ENCODE results near the gene EEF1E1.

EEF1E1 gene

DNA sequence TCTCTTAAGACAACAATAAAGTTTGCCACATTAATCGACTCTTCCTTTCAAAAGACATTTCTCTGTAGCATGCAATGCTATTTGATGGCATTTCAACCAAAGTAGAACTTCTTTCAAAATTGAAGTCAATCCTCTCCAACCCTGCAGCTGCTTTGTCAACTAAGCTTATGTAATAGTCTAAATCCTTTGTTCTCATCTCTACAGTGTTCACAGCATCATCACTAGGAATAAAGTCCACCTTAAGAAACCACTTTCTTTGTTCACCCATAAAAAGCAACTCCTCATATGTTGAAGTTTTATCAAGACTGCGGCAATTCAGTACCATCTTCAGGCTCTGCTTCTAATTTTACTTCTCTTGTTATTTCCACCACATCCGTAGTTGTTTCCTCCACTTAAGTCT is 26.6 kb downstream of the EEF1E1 start:
- CTCF ChIA-PET, result no interaction called here
- no peak overlapping the region for H3K27ac ChIP-seq
- POLR2A ChIA-PET (ENCODE audit: low non-redundant PET), result no interaction called here
- no peak for DNase-seq (ENCODE audit: low spot score)
- TF ChIP-seq, protein P1, sequence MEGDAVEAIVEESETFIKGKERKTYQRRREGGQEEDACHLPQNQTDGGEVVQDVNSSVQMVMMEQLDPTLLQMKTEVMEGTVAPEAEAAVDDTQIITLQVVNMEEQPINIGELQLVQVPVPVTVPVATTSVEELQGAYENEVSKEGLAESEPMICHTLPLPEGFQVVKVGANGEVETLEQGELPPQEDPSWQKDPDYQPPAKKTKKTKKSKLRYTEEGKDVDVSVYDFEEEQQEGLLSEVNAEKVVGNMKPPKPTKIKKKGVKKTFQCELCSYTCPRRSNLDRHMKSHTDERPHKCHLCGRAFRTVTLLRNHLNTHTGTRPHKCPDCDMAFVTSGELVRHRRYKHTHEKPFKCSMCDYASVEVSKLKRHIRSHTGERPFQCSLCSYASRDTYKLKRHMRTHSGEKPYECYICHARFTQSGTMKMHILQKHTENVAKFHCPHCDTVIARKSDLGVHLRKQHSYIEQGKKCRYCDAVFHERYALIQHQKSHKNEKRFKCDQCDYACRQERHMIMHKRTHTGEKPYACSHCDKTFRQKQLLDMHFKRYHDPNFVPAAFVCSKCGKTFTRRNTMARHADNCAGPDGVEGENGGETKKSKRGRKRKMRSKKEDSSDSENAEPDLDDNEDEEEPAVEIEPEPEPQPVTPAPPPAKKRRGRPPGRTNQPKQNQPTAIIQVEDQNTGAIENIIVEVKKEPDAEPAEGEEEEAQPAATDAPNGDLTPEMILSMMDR (conservative IDR thresholded peaks at IDR 0.05; ENCODE audit: low read depth), result no peak

DNA sequence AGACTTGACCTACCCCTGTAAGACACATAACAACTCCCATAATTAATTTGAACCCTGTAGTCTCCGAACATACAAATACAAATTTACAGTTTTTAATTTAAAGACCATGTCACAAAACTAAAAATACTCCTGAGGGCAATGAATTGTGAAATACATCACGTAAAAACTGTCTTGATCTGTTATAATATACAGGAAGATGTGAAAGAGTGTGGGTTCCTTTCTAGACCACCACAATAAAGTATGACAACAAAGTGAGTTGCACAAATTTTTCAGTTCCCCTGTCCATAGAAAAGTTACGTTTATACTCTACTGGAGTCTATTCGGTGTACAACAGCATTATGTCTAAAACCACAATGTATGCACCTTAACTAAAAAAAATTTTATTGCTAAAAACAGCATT is 27.2 kb downstream of the EEF1E1 start:
- no peak overlapping the region for H3K27ac ChIP-seq
- POLR2A ChIA-PET (ENCODE audit: low non-redundant PET), result no interaction called here
- CTCF ChIA-PET, result no interaction called here
- DNase-seq (ENCODE audit: low spot score), result no peak
- TF ChIP-seq, protein P1 (conservative IDR thresholded peaks at IDR 0.05; ENCODE audit: low read depth), result no peak

GRCh38 chr6:8074213-8074612 is 28.1 kb downstream of the EEF1E1 start:
- POLR2A ChIA-PET (ENCODE audit: low non-redundant PET), result no interaction called here
- no peak overlapping the region for H3K27ac ChIP-seq
- no peak for DNase-seq (ENCODE audit: low spot score)

DNA sequence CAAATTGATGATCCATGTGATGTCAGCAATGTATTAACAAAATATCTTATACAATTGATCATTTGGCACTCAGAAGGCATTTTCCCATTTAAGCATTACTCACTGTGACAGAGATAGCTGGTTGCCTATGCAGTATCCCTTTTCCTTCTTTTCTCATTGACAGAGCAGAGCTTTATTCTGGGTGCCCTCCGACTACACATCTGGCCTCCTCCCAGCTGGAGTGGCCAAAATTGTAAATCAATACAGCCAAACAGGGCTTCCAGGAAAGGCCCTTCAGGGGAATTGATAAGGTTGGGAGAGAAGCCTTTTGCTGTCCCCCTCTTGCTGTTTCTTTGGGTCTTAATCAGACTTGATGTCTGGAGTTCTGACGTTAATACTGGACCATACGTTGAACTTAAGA is 28.6 kb downstream of the EEF1E1 start:
- H3K27ac ChIP-seq, result no peak overlapping the region
- ChIA-PET POLR2A (ENCODE audit: low non-redundant PET) (no interaction called here), CTCF (interaction anchor here (0.7 kb wide), 1 partner anchor 142 kb away, joined by 3 read pairs; no protein-coding TSS in a partner anchor)
- DNase-seq (ENCODE audit: low spot score), result no peak
- TF ChIP-seq, protein P1 (conservative IDR thresholded peaks at IDR 0.05; ENCODE audit: low read depth), result no peak

More at GRCh38 chr6:8074213-8074612, 28.1 kb downstream of the EEF1E1 start:
- TF ChIP-seq, protein P1 (conservative IDR thresholded peaks at IDR 0.05; ENCODE audit: low read depth), result no peak
- CTCF ChIA-PET, result no interaction called here

DNA sequence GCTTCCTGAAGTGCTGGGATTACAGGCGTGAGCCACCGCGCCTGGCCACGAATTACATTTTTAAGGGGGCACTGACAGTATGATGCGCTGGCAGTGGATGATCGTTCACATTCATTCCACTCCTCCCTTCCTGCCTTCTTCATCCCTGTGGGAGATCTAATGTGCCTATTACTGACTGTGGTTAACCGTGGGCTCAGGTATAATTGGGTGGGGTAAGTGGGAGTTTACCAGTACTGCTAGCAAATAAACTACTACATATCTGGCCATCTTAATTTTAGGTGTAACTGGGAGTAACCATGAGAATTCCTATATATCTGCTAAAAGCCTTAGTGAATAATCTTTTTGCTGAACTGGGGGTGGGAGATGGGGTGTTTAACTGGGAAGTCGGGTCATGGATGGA is 31.6 kb downstream of the EEF1E1 start:
- no peak for DNase-seq (ENCODE audit: low spot score)
- TF ChIP-seq, protein P1 (conservative IDR thresholded peaks at IDR 0.05; ENCODE audit: low read depth), result no peak
- ChIA-PET CTCF (no interaction called here), POLR2A (ENCODE audit: low non-redundant PET) (no interaction called here)
- no peak overlapping the region for H3K27ac ChIP-seq

- CTCF ChIA-PET, result interaction anchor here (0.6 kb wide), 1 partner anchor 770 kb away, joined by 5 read pairs; no protein-coding TSS in a partner anchor
- no peak for DNase-seq (ENCODE audit: low spot score)
- no peak overlapping the region for H3K27ac ChIP-seq
- TF ChIP-seq, protein P1 (conservative IDR thresholded peaks at IDR 0.05; ENCODE audit: low read depth), result no peak
- POLR2A ChIA-PET (ENCODE audit: low non-redundant PET), result no interaction called here
Measured at GRCh38 chr6:8069631-8070284, 32.6 kb downstream of the EEF1E1 start.
